GM23248 (cell line): ENCODE data around the gene CDCA8. TPM values are rescaled to one million over a fixed set of nuclear protein-coding genes. Genes with fewer than 3 reads are reported as not detected.

ENCODE experiments used
- DNase-seq: peaks from one replicate; pipeline ENCODE4 v3.0.0-alpha.2; 2015
- H2AFZ ChIP-seq: fragments of 200-600 bp; sonication (generic); 2 replicates; pipeline ENCODE4 v1.6.1; 2016; ENCODE audit warnings: antibody characterized with exemption
- H3F3A ChIP-seq: fragments of 200-600 bp; sonication (generic); 2 replicates; pipeline ENCODE4 v1.6.1; 2016; ENCODE audit warnings: mild to moderate bottlenecking, antibody characterized with exemption, mixed run types; ENCODE audit not compliant: insufficient read depth
- H3K27ac ChIP-seq: fragments of 200-600 bp; sonication (generic); 2 replicates; pipeline ENCODE4 v1.5.1; 2016; ENCODE audit warnings: mild to moderate bottlenecking
- H3K27me3 ChIP-seq: fragments of 200-600 bp; sonication (generic); replicated peaks from 2 replicates; pipeline ENCODE4 v1.6.1; 2016; ENCODE audit warnings: mild to moderate bottlenecking; ENCODE audit not compliant: insufficient read depth
- H3K36me3 ChIP-seq: fragments of 200-600 bp; sonication (generic); 2 replicates; pipeline ENCODE4 v1.6.1; 2016; ENCODE audit warnings: low read depth, mild to moderate bottlenecking
- H3K4me1 ChIP-seq: fragments of 200-600 bp; sonication (generic); 2 replicates; pipeline ENCODE4 v1.6.1; 2016; ENCODE audit warnings: mild to moderate bottlenecking; ENCODE audit not compliant: insufficient read depth
- H3K4me2 ChIP-seq: fragments of 200-600 bp; sonication (generic); one replicate; pipeline ENCODE4 v1.6.1; 2016; ENCODE audit warnings: mild to moderate bottlenecking; ENCODE audit not compliant: unreplicated experiment
- H3K4me3 ChIP-seq: fragments of 200-600 bp; sonication (generic); 2 replicates; pipeline ENCODE4 v1.5.1; 2016; ENCODE audit warnings: mild to moderate bottlenecking
- H3K79me2 ChIP-seq: fragments of 200-600 bp; sonication (generic); 2 replicates; pipeline ENCODE4 v1.6.1; 2016; ENCODE audit warnings: mild to moderate bottlenecking; ENCODE audit not compliant: insufficient read depth
- H3K9ac ChIP-seq: fragments of 200-600 bp; sonication (generic); 2 replicates; pipeline ENCODE4 v1.6.1; 2016; ENCODE audit warnings: mild to moderate bottlenecking
- H3K9me2 ChIP-seq: fragments of 200-600 bp; sonication (generic); 2 replicates; pipeline ENCODE4 v1.6.1; 2016; ENCODE audit warnings: mixed run types, mild to moderate bottlenecking, moderate library complexity; ENCODE audit not compliant: insufficient read depth
- H3K9me3 ChIP-seq: fragments of 200-600 bp; sonication (generic); one replicate; pipeline ENCODE4 v1.6.1; 2017; ENCODE audit warnings: low read depth
- H4K20me1 ChIP-seq: fragments of 200-600 bp; sonication (generic); 2 replicates; pipeline ENCODE4 v1.6.0; 2016; ENCODE audit not compliant: insufficient read depth
- EZH2 ChIP-seq: fragments of 200-600 bp; sonication (generic); IDR thresholded peaks from 2 replicates; pipeline ENCODE4 v1.6.1; 2018; ENCODE audit warnings: antibody characterized with exemption, mild to moderate bottlenecking; ENCODE audit not compliant: insufficient read depth, poor library complexity, severe bottlenecking
- EZH2phosphoT487 ChIP-seq: fragments of 200-600 bp; sonication (generic); IDR thresholded peaks from 2 replicates; pipeline ENCODE4 v1.6.1; 2018; ENCODE audit warnings: antibody characterized with exemption, moderate library complexity, mild to moderate bottlenecking, low read depth; ENCODE audit not compliant: insufficient read depth
- WGBS, 2 experiments: methylation state at CpG; one replicate each; pipeline ENCODE4 v1.1.6; 2015 to 2017; ENCODE audit warnings: low lambda C conversion rate in 2 of 2, low coverage in 1 of 2; ENCODE audit errors: missing lambda C conversion rate in 2 of 2; 5-methylcytosine and 5-hydroxymethylcytosine counted together
- in situ Hi-C: fragments of 300-500 bp; cut with MboI; formaldehyde crosslinking; loops from 2 replicates; pipeline ENCODE4 v1.15.0; 2020
- polyA plus RNA-seq: library from polyadenylated mRNA; unstranded; fragments of >200 nt; fragmentation: Nextera tagmentation; extraction: Ambion mirVana; gene quantifications from 2 replicates; pipeline ENCODE4 v1.2.1, GENCODE V29; 2016
- total RNA-seq: library from RNA; depleted of rRNA; stranded (reverse); fragments of >200 nt; shearing (Covaris generic); gene quantifications from 2 replicates; pipeline ENCODE4 v1.2.3, GENCODE V29; 2014

CDCA8 gene
- total and polyA plus RNA-seq, 2 experiments from 2014 or later: 4.4 to 15.4 TPM

- Histone ChIP-seq H3K4me3 (no peak overlapping the region), H3K27ac (no peak overlapping the region), H3F3A (no peaks in the 10 kb centered on the region), H3K36me3 (no peaks in the 10 kb centered on the region), H3K9me3 (no peaks in the 10 kb centered on the region), H3K4me2 (no peak overlapping the region), H3K4me1 (no peaks in the 10 kb centered on the region), H2AFZ (no peak overlapping the region), H4K20me1 (no peaks in the 10 kb centered on the region), H3K9me2 (no peaks in the 10 kb centered on the region), H3K27me3 (peaks cover 27% of the 10 kb centered on the region), H3K9ac (no peak overlapping the region), H3K79me2 (no peaks in the 10 kb centered on the region)
- TF ChIP-seq EZH2phosphoT487 (no peak), EZH2 (no peak)
- WGBS, 2 experiments: 44 to 51% methylated on average over 11 of the region's 11 CpGs
- peak; percentile 47 for DNase-seq
- in situ Hi-C loops: no loop called here
These were observed 31.2 kb downstream of the CDCA8 start for GRCh38 chr1:37723390-37724078.

- Histone ChIP-seq H3K27ac (no peak overlapping the region), H3K4me3 (no peak overlapping the region), H3K4me1 (no peaks in the 10 kb centered on the region), H2AFZ (no peak overlapping the region), H3K4me2 (no peak overlapping the region), H3K9ac (no peak overlapping the region), H3K79me2 (no peaks in the 10 kb centered on the region), H4K20me1 (no peaks in the 10 kb centered on the region), H3K9me3 (no peaks in the 10 kb centered on the region), H3K27me3 (peaks cover 32% of the 10 kb centered on the region), H3F3A (no peaks in the 10 kb centered on the region), H3K9me2 (no peaks in the 10 kb centered on the region), H3K36me3 (no peaks in the 10 kb centered on the region)
- in situ Hi-C loops: no loop called here
- TF ChIP-seq EZH2 (no peak), EZH2phosphoT487 (no peak)
- DNase-seq: no peak
- WGBS, 2 experiments: 63 to 66% methylated on average over 6 of the region's 6 CpGs
These were observed 32.3 kb downstream of the CDCA8 start for GRCh38 chr1:37724575-37724974.

GRCh38 chr1:37725851-37726613 lies 33.7 kb downstream of the CDCA8 start:
- in situ Hi-C loops: no loop called here

GRCh38 chr1:37726751-37727585 lies 34.7 kb downstream of the CDCA8 start:
- H3F3A ChIP-seq: no peaks in the 10 kb centered on the region
- no peak overlapping the region for H3K4me3 ChIP-seq
- no peak for TF ChIP-seq EZH2phosphoT487
- no peak for TF ChIP-seq EZH2

More at GRCh38 chr1:37725851-37726613, 33.7 kb downstream of the CDCA8 start:
- H3F3A ChIP-seq: no peaks in the 10 kb centered on the region
- DNase-seq: no peak
- H3K27ac ChIP-seq: no peak overlapping the region
- H3K4me1 ChIP-seq: no peaks in the 10 kb centered on the region
- no peak overlapping the region for H3K9ac ChIP-seq
- no peak overlapping the region for H3K4me3 ChIP-seq
- 30% methylated on average over 12 to 14 of the region's 14 CpGs for WGBS, 2 experiments
- no peak overlapping the region for H2AFZ ChIP-seq
- no peaks in the 10 kb centered on the region for H3K79me2 ChIP-seq
- TF ChIP-seq EZH2phosphoT487 (no peak), EZH2 (no peak)
- H3K27me3 ChIP-seq: peaks cover 43% of the 10 kb centered on the region
- H3K4me2 ChIP-seq: no peak overlapping the region
- no peaks in the 10 kb centered on the region for H4K20me1 ChIP-seq
- H3K36me3 ChIP-seq: no peaks in the 10 kb centered on the region
- H3K9me3 ChIP-seq: no peaks in the 10 kb centered on the region
- H3K9me2 ChIP-seq: no peaks in the 10 kb centered on the region

More at GRCh38 chr1:37726751-37727585, 34.7 kb downstream of the CDCA8 start:
- no peak overlapping the region for H2AFZ ChIP-seq
- no peak overlapping the region for H3K27ac ChIP-seq
- no peaks in the 10 kb centered on the region for H3K9me3 ChIP-seq
- H3K9me2 ChIP-seq: no peaks in the 10 kb centered on the region
- no peaks in the 10 kb centered on the region for H4K20me1 ChIP-seq
- no peak overlapping the region for H3K4me2 ChIP-seq
- DNase-seq: peak; percentile 8
- no peaks in the 10 kb centered on the region for H3K79me2 ChIP-seq
- in situ Hi-C loops: no loop called here
- no peak overlapping the region for H3K9ac ChIP-seq
- WGBS, 2 experiments: 12 to 17% methylated on average over 15 of the region's 15 CpGs
- no peaks in the 10 kb centered on the region for H3K36me3 ChIP-seq
- H3K4me1 ChIP-seq: no peaks in the 10 kb centered on the region
- H3K27me3 ChIP-seq: peaks cover 43% of the 10 kb centered on the region
